Stromal cell of bone marrow (primary cell): ENCODE measurements around the gene NR6A1.

ENCODE experiments used
- DNase-seq: peaks from one replicate; pipeline ENCODE4 v3.0.0-alpha.2; 2012; ENCODE audit warnings: low read depth

The NR6A1 gene

DNA sequence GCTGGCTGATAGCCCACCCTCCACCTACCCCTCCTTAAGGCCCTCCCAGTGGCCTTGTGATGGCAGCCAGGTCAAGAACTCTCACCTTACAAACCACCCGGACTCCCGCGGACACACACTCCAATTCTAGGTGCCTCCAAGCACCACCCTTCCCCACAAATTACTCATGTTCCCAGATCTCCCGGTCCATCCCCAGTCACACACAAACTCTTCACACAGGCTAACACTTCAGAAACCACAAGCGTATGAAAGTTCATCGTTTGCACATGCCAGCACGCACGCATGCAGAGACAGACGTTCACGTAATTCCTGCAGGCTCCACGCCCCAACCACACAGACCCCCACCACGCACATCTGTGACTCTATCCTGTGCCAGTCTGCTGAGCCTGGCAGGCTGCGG is 281.9 kb downstream of the NR6A1 start:
- no peak for DNase-seq

DNA sequence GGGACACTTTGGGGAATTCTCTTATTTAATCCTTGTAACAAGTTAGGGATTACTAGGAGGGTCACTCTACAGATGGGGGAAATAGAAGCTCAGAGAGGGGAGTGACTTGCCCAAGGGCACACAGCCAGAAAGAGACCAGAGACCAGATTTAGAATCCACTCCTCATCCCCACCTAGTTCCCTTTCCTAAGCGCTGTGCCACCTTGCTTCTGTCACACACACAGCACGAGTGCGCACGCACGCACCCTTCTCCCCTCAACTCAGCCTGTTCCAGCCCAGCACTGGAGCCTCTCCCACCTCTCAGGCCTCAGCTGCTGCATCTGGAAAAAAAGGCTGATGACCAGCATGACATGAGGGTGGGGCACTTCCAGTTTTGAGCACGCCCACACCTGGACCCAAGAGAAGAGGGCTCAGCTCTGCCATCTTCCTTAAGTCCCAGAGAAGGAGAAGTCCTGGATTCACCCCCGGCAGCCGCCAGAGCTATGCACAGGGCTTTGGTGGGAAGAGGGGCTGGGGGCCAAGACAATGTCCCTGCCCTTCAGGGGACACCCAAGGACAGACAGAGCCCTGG is 282.4 kb downstream of the NR6A1 start:
- no peak for DNase-seq

DNA sequence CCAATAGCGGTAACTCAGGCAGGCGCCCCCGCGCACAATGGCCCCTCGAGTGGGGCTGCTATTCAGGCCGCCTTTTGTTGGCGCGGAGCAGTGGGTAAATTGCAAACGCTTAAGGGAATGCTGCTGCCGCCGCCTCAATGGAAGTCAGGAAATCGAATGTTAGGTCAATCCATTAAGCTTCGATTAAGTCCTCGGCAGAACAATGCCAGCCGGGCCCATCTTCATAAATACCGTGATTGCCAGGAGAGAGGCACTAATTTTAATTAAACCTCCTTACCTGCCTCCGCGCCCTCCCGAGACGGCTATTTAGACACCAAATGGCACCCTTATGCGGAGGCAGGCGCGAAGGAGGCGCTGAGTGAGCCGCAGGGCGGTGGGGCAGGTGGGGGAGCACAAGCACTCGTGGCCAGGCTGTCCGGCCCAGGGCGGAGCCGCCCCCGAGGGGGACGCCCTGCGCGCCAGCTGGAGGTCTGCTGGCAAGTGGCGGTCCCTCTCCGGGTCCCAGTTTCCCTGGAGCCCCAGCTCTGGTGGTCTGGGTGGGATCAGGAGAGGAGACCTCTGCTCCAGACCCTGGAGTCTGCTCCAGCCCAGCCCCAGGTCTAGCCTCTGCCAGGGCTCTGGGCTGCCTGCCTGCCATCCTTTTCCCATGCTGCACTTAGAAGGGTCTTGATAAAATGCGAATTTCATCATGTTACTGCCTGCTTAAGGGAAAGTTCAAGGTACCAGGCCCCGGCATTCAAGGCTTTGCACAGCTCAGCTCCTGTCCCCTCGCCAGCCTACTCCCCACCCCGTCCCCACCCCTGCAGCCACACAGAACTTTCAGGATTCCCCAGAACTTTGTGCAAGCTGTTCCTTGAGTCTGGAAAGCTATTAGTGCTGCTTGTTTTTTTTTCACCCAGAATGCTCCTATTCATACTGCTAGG is 283.6 kb downstream of the NR6A1 start:
- no peak for DNase-seq

DNA sequence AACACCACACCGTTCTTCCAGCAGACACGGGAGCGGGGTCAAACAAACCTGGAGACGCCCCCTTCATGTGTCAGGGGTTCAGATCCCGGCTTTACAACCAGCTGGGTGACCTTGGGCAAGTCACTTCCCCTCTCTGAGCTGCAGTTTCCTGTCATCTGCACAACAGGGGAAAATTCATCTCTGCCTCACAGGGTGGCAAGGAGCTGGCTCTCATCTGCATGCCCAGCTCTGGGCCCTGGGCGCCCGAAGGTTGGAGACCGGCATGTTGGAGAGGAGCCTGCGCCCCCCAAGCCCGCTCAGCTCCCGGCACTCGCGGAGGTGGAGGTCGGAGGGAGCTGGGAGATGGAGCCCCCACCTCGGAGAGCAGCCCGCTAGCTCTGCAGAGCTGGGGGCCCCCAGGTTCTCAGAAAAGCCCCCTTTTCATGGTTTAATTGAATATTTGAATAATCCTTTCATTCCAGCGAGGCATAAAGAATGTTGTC is 284.3 kb downstream of the NR6A1 start:
- DNase-seq: no peak

DNA sequence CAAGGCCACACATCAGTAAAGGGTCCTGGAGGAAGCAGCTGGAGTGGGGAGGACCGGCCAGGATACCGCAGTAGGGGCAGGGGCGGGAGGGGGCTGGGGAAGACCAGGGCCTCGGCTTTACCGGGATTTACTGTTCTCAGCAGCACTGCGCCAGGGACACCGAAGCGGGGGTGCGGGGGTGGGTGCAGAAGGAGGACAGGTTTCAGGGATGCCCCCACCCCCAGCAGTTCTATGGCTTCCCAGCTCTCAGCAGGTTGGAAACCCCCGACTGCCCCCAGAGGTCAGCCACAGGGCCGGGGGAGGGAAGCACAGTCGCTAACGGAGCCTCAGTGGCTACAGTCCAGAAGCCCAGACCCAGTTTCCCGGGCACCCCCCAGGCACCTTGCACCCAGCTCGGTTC is 285.2 kb downstream of the NR6A1 start:
- DNase-seq: no peak

DNA sequence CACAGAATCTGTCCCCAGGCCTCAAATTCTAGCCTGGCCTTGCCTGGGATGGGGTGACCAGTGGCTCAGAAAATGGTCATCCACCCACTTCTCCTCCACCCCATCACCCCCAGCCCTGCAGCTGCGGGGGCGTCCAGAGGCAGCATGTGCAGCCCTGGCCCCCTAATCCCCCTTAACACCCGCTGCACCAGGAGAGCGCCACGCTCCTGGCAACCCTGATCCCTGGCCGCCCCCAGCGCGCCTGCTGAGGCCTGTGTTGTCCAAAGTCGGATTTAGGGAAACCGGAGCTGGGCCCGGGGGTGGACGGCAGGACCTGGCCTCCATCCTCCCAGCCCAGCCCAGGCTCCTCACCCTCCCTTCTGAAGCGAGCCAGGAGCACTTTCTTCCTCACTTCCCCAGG is 285.9 kb downstream of the NR6A1 start:
- DNase-seq: no peak

DNA sequence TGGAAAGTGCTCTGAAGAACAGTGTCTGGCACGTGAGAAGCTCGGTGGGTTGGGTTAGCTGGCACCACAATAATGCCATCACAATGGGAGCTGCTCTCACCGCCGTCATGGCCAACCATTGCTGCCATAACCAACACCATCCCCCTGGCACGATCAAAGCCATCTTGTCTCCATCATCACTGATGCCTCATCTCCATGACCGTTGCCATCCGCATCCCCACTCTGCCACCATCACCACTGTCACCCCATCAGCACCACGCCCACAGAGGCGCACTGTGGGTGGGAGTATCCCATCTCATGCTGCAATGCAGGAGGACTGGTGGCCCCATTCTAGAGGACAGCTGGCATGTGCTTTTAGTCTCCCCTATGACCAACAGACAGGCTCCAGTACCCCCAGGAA is 287.6 kb downstream of the NR6A1 start:
- no peak for DNase-seq

DNA sequence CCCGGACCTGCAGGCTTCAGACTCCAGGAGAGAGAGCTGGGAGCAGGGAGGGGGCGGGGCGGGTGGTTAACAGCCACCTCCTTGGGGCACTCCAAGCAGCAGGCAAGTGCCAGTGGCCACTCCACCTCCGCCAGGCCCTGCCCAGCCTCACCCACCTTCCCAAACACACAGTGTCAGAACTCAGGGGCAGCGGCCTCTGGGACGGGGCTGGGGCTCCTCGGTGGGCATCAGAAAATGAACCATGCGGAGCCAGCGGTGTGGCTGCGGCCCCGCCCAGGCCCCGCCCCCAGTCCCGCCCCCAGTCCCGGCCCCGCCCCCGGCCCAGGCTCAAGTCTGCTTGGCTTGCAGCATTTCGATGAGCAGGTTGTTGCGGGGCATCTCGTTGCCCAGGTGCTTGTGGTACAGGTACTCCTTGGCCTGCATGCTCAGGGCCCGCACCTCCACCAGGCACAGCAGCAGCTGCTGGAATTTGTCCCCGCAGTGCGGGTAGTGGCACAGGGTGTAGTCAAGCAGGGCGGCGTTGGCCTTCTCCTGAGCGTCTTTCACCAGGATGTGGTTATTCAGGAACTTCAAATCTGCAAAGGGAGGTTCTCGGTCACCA is 288.6 kb downstream of the NR6A1 start:
- DNase-seq: no peak

DNA sequence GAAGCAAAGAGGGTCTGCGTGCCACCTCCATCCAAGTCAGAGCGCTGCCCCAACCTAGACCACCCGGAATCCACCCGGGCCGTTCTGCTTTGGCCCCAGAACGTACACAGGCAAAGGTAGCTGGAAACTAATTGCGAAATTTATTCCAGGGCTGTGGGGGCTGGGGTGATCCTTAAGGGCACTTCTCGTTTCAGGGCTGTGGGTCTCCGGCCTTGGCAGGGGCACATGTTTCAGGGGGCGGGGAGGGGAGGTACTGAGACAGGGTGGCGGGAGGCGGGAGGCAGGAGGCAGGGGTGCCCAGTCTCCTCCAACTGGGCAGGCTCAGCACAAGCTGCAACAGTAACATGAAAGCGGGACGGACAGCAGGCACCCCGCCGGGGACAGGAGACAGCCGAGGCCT is 290.0 kb downstream of the NR6A1 start:
- DNase-seq: no peak

DNA sequence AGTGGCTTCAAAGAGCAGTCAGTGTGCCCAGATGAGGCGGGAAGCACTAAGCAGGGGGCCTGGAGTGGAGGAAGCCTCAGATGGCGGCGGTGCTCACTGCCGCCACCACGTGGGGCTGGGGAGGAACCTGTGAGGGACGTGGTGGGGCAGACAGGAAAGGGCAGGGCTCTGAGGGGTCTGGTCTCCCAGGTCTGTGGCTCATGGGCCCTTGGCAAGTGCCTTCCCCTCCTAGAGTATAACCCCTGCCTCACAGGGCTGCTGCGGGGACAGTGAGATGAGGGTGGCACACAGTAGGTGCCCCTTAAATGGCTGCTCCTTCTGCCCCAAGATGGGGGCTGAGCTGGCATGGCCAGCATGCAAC is 290.5 kb downstream of the NR6A1 start:
- no peak for DNase-seq

DNA sequence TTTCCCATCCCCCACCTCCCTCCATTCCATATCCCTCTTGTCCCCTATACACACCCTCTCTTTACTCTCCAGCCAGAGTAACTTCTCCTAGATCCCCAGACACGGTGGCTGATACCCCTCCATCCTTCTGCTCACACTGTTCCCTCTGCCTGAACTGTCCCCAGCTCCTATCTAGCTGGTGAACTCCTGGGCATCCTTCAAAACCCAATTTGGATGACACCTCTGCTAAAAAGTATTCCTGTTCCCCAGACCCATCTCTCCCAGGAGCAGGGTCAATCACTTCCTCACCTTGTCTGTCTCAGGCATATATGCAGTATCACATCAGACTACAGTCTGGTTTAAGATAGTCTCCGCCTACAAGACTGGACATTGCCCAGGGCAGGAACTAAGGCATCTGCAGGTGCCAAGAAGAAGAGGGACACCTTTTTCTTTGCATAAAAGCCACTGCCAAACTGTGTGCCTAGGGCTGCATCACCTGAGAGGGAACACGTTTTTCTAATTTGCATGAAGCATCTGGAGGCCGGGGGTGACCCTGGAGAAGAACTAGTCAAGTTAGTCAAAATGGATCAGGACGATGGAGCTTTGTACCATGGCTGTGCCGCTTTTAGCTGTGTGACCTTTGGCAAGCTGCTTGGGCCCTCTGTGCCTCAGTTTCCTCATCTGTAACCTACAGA is 291.0 kb downstream of the NR6A1 start:
- DNase-seq: no peak

DNA sequence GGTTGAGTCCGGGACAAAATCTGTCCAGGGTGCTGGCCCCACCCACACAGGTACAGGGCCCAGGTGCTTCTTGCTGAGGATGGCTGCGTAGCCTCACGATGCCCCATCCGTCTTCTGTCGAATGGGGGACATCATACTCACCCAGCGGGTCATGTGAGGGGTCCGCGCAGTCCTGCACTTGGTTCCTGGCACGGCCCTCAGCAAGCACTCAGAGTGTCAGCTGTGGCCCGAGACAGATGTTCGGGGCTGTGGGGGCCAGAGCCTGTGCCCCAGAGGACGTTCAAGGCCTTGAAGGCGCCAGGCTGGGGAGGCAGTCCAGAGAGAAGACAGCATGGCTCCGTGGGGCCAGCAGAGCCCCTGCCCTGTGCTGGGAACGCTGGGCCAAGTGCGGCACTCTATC is 291.7 kb downstream of the NR6A1 start:
- no peak for DNase-seq

DNA sequence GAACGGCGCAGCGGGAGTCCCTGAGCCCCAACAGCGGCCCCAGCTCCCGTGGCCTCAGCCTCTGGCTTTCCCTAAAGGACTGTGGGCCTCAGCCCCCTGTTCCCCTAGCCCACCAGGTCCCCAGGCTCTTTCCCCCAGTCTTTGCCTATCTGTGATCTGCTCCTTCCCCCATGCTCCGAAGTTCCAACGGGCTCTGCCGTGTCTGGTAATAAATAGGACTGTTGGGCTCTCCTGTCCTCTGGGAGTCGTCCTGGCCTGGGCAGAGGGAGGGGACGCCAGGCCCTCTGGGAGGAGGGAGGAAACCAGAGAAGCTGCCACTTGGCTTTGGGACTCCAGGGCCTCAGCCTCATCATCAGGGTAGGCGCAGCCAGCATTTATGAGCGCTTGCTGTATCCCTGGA is 292.8 kb downstream of the NR6A1 start:
- no peak for DNase-seq

DNA sequence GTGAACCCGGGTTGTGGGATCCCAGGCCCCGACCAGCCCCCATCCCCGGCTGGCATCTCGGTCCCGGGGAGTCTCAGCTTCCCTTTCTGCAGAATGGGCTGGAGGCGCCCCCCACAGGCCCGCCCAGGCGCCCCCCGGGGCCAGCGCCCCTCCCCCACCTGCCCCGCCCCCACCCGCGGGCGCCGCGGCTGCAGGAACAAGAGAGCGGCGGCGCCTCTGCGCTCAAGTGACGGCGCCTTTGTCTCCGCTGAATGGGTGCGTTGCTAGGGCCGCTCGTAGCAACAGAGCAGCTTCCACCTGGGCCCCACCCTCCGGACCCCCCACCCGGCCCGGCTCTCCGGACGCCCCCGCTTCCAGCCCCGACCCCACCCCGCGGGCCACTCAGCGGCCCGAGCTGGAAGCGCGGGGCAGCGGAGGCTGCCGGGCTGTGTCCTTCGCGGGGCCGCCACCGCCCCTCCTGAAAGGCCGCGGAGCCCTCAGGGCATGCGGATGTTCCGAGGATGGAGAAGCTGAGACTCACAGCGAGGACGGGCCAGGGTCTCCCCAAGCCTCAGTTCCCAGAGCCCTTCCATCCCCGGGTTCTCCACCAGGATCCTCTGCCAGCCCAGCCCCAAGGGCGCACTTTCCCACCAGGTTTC is 293.3 kb downstream of the NR6A1 start:
- no peak for DNase-seq

DNA sequence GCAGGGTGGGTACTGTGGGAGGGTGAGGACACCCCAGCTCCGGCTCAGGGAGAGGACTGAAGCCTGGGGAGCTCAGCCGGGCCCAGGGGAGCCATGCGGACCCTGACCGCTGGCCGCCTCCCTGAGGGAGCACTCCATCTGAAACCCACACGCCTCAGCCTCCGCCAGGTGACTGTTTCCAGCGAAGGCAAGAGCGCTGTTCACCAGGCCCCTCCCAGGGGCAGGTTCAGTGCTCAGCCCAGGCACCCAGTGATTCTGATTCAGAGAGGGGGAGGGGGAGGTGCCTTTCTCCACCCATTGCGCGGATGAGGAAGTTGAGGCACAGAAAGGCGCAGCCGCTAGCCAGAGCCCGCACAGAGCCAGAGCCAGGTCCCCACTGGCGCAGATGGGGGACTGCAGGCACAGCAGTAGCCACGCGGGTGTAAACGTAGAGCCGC is 293.9 kb downstream of the NR6A1 start:
- DNase-seq: no peak

DNA sequence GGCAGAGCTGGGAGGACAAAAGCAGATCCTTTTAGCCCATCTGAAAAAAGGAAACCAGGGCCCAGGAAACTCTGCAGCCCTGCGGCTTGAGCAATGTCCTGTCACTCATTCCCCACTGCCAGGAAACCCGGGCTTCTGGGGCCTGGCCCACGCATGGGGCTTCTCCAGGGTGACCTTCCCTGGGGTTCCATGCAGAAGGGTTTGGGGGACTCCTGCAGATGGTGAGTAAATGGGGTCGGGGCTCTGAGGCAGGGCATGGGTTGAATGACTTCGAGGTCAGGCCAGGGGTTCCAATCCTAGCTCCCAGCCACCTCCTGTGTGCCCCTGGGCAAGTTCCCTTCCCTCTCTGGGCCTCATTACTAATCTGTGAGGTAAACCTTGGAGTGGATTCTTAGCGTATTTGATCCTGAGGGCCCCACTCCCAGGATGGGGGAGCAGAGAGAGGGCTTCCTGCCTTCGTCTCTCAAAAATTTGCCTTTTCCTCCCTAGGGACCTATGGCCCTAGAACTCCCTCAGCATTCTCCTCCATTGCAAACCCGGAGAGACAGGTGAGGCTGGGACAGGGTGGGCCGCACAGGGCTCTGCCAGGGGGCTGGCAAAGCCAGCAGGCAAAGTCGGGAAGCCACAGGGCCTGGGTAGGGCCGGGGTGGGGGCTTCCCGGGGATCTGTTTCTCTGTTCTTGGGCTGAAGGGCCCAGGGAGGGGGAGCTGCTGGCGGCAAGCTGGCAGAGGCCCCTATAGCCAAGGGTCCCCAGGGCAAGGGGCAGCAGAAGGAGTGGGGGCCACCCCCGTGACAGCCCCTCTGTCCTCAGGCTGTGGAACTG is 295.0 kb downstream of the NR6A1 start:
- DNase-seq: no peak

DNA sequence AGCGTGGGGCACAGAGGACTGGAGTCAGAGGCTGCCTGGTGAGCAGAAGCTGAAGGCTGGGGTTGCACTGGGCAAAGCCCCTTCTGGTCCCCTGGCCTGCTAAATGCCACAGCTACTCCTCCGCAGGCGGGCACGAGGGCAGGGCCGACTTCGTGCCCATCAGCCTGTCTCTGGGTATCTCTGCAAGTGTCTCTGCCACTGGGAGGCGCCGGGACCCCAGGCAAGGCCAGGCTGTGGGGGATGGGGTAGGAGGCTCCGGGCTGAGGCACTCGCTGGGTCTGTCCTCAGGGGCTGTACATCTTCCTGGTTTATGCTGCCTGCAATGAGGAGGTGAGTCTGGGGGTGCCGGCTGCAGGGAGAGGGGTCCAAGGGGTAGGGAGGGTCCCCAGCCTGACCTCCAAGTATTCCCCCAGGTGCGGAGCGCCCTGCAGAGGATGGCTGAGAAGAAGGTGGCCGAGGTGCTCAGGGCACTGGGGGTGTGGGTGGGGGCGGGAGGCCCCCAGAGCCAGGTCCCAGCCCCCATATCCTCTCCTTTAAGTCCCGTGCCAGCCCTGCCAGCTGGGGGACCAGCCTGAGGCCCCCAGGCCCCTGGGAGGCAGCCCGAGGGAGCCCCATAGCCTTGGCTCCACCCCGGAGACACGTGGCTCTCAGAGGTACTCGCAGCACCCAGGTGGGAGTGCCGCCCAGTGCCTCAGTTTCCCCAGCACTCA is 295.8 kb downstream of the NR6A1 start:
- no peak for DNase-seq

DNA sequence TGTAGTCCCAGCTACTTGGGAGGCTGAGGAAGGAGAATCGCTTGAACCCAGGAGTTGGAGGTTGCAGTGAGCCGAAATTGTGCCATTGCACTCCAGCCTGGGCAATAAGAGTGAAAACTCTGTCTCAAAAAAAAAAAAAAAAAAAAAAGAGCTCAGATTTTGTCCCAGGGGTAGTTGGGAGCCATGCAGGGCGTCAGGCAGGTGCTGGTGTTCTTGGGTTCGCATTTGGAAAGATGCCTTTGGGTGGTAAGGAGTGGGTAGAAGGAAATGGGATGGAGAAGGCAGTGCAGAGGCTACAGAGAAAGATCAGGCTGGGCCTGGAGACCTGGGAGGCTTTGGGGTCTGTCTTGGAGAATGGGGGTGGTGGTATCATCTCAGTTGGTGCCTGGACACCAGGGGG is 297.0 kb downstream of the NR6A1 start:
- no peak for DNase-seq

DNA sequence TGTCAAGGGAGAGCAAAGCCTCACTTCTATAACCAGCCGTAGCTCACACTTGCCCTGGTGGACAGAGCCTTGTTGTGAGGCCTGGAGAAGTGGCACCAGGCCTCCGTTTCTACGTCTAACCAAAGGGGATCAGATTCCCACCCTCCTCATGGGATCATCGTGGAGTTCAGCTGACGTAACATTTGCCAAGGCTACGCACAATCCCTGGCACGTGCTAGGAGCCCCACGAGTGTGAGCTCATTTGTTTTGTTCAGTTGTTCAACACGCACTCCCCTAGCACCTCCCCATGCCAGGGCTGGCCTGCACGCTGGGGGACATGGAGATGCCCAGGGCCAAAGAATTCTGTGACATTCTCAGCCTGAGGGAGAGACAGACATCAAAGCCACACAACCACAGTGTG is 297.8 kb downstream of the NR6A1 start:
- DNase-seq: no peak

DNA sequence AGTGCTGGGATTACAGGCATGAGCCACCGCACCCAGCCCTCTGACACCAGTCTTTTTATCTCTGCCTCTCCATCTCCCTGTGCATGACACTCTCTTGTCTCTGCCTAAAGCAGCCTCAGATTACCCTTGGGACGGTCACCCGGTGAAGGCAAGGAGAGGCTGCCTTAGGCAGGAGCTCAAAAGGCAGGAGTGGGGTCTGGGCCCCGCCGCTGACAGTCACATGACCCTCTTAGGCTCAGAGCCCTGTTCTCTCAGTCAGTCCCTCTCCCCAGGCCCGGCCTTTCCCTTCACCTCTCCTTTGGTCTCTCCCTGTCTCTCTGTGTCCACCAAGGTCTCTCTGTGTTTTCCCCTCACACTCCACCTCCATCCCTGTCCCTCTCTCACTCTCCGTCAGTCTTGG is 298.3 kb downstream of the NR6A1 start:
- no peak for DNase-seq

DNA sequence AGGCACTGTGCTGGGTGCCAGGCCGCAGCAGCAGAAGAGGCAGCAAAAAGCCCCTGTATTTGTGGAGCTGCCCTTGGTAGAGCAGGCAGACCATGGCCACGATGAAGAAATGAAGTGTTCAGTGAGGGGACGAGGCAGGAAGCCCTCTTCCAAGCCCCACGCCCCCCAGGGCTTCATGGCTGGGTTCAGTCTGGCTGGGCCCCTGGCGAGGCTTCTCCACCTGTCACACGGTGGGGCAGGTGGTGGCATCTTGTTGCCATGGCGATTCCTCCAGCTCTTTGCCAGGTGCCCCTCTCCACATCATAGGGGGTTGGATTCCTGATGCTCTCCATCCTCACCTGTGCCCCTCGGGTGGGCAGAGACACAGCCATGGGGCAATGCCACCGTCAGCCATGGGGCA is 299.4 kb downstream of the NR6A1 start:
- DNase-seq: no peak
